T47D (cell line): ENCODE results near the gene SIGLEC10.
"Not testable (repeated sequence)": the region's sequence is repeated elsewhere in the genome, so short reads cannot be mapped to it uniquely, and the experiment has no call there.

Source experiments
- DNase-seq, 2 experiments: peaks; one replicate each; pipeline versions ENCODE4 v3.0.0 to v3.0.0-alpha.2; 2011 to 2012; ENCODE audit warnings: low read depth in 1 of 2, low spot score in 1 of 2
- JUND ChIP-seq: IDR thresholded peaks from 2 replicates; pipeline ENCODE4 v1.6.1; 2012; ENCODE audit warnings: low read depth
- in situ Hi-C: cut with HindIII; loops from 2 replicates; pipeline ENCODE4 v1.10.0; 2016; ENCODE audit warnings: low sequenced_read_pairs, low pct_unique_long_range_greater_than_20kb

The SIGLEC10 gene

GRCh38 chr19:51399231-51399630, 18.2 kb downstream of the SIGLEC10 start:
- in situ Hi-C loops: no loop called here
- no peak for TF ChIP-seq JUND
- no peak for DNase-seq

GRCh38 chr19:51398096-51398704, 19.2 kb downstream of the SIGLEC10 start:
- in situ Hi-C loops: no loop called here
- TF ChIP-seq JUND: no peak
- peak; percentile 13 to 49 for DNase-seq

GRCh38 chr19:51397453-51397852, 20.0 kb downstream of the SIGLEC10 start:
- DNase-seq, in situ Hi-C loops: not testable (repeated sequence)

GRCh38 chr19:51396175-51396574, 21.3 kb downstream of the SIGLEC10 start:
- no peak for DNase-seq
- in situ Hi-C loops: no loop called here
- no peak for TF ChIP-seq JUND

- TF ChIP-seq JUND: no peak
- in situ Hi-C loops: no loop called here
- peak; percentile 87 to 98 for DNase-seq
Measured at GRCh38 chr19:51394050-51394836, 23.2 kb downstream of the SIGLEC10 start.

GRCh38 chr19:51392701-51393100, 24.7 kb downstream of the SIGLEC10 start:
- no peak for DNase-seq
- TF ChIP-seq JUND: no peak
- in situ Hi-C loops: no loop called here

- in situ Hi-C loops: no loop called here
- no peak for DNase-seq
Measured at GRCh38 chr19:51391073-51391611, 26.3 kb downstream of the SIGLEC10 start.

GRCh38 chr19:51389143-51389542, 28.3 kb downstream of the SIGLEC10 start:
- in situ Hi-C loops: no loop called here
- no peak for DNase-seq
- TF ChIP-seq JUND: no peak

More at GRCh38 chr19:51391073-51391611, 26.3 kb downstream of the SIGLEC10 start:
- TF ChIP-seq JUND: no peak

- no peak for DNase-seq
- no peak for TF ChIP-seq JUND
- in situ Hi-C loops: no loop called here
Measured at GRCh38 chr19:51387924-51388389, 29.5 kb downstream of the SIGLEC10 start, which contains the start of gene LIM2. LIM2 (minus strand) TSS chr19:51387974; CDS start chr19:51387443, 531 bp downstream.

GRCh38 chr19:51386882-51387520, 30.4 kb downstream of the SIGLEC10 start:
- TF ChIP-seq JUND: no peak
- no peak for DNase-seq
- in situ Hi-C loops: no loop called here

- no peak for TF ChIP-seq JUND
- DNase-seq: no peak
- in situ Hi-C loops: no loop called here
Measured at GRCh38 chr19:51382004-51382403, 35.4 kb downstream of the SIGLEC10 start.

GRCh38 chr19:51380379-51380778, 37.1 kb downstream of the SIGLEC10 start:
- no peak for TF ChIP-seq JUND
- DNase-seq: no peak
- in situ Hi-C loops: no loop called here

- in situ Hi-C loops: no loop called here
Measured at GRCh38 chr19:51377422-51377821, 40.0 kb downstream of the SIGLEC10 start.

More at GRCh38 chr19:51377422-51377821, 40.0 kb downstream of the SIGLEC10 start:
- no peak for TF ChIP-seq JUND
- no peak for DNase-seq
